H1 (cell line): ENCODE data around the gene SYTL1. TPM values are rescaled to one million over a fixed set of nuclear protein-coding genes. Genes with fewer than 3 reads are reported as not detected.
A peak's percentile ranks its signal among the peaks of the same experiment; 100 is the strongest.

ENCODE experiments used
- CTCF ChIA-PET: fragments of 300-600 bp; sonication (Branson Sonifier 250); formaldehyde crosslinking; loops from one replicate; lab custom pipeline; 2021; ENCODE audit not compliant: partially characterized antibody; lab: Charles Lee
- POLR2A ChIA-PET: fragments of 300-600 bp; sonication (Branson Sonifier 250); formaldehyde crosslinking; loops from one replicate; lab custom pipeline; 2021; ENCODE audit warnings: inconsistent platforms; ENCODE audit not compliant: partially characterized antibody; lab: Charles Lee
- DNase-seq, 2 experiments: peaks; one replicate each; pipeline versions ENCODE4 v3.0.0 to v3.0.0-alpha.2; 2010 to 2022; ENCODE audit warnings: low spot score in 2 of 2, low read depth in 1 of 2, mixed read lengths in 1 of 2
- FAIRE-seq: peaks from 2 replicates; lab custom pipeline; 2011; peaks lifted over from hg19 to GRCh38; lab: Jason Lieb, UNC
- H2AFZ ChIP-seq: 2 replicates; pipeline ENCODE4 v1.8.1; 2012; ENCODE audit warnings: low read length, inconsistent platforms
- H2AK5ac ChIP-seq: 2 replicates; pipeline ENCODE4 v1.6.1; 2013; ENCODE audit warnings: low read depth, low read length
- H2BK120ac ChIP-seq: replicated peaks from 2 replicates; pipeline ENCODE3; 2013; ENCODE audit warnings: low read depth, low read length, inconsistent platforms
- H2BK12ac ChIP-seq: 2 replicates; pipeline ENCODE4 v1.6.1; 2013; ENCODE audit warnings: low read depth, low read length
- H2BK15ac ChIP-seq: 2 replicates; pipeline ENCODE4 v1.6.1; 2013; ENCODE audit warnings: low read length
- H2BK20ac ChIP-seq: 2 replicates; pipeline ENCODE4 v1.6.1; 2013; ENCODE audit warnings: low read length
- H2BK5ac ChIP-seq: 2 replicates; pipeline ENCODE4 v1.6.1; 2013; ENCODE audit warnings: low read depth, low read length
- H3K14ac ChIP-seq: 2 replicates; pipeline ENCODE4 v1.6.1; 2013; ENCODE audit warnings: inconsistent platforms; ENCODE audit not compliant: insufficient read length
- H3K18ac ChIP-seq: 2 replicates; pipeline ENCODE4 v1.6.1; 2013; ENCODE audit warnings: low read length; ENCODE audit errors: extremely low read depth
- H3K23ac ChIP-seq: 2 replicates; pipeline ENCODE4 v1.6.1; 2013; ENCODE audit warnings: inconsistent platforms; ENCODE audit not compliant: insufficient read length
- H3K23me2 ChIP-seq: 2 replicates; pipeline ENCODE4 v1.6.1; 2013; ENCODE audit warnings: low read depth, low read length
- H3K27ac ChIP-seq: 2 replicates; pipeline ENCODE4 v1.6.1; 2011; ENCODE audit warnings: low read depth, low read length, inconsistent platforms
- H3K27me3 ChIP-seq, 4 experiments: replicated peaks in 1 of 4; 1 replicate in 1 of 4; 2 replicates in 3 of 4; pipeline versions ENCODE4 v1.6.1 to v1.8.1; 2011 to 2013; ENCODE audit warnings: low read length in 3 of 4, mild to moderate bottlenecking in 3 of 4, inconsistent platforms in 2 of 4, mixed read lengths in 2 of 4, moderate library complexity in 1 of 4; ENCODE audit not compliant: control insufficient read depth in 3 of 4, insufficient read depth in 3 of 4; ENCODE audit errors: extremely low read depth in 1 of 4
- H3K36me3 ChIP-seq, 4 experiments: 2 replicates each; pipeline versions ENCODE4 v1.6.1 to v1.8.1; 2011 to 2013; ENCODE audit warnings: mild to moderate bottlenecking in 4 of 4, low read length in 3 of 4, moderate library complexity in 2 of 4, control low read depth in 1 of 4, inconsistent platforms in 1 of 4; ENCODE audit not compliant: insufficient read depth in 4 of 4, control insufficient read depth in 2 of 4
- H3K4ac ChIP-seq: replicated peaks from 2 replicates; pipeline ENCODE3; 2013; ENCODE audit warnings: low read length, low read depth, mixed read lengths, inconsistent platforms; ENCODE audit not compliant: insufficient read length
- H3K4me1 ChIP-seq, 4 experiments: replicated peaks in 1 of 4; 1 replicate in 1 of 4; 2 replicates in 3 of 4; pipeline versions ENCODE4 v1.6.1 to v1.8.1; 2011 to 2013; ENCODE audit warnings: low read length in 3 of 4, inconsistent platforms in 2 of 4, mixed read lengths in 1 of 4; ENCODE audit not compliant: insufficient read depth in 4 of 4, control insufficient read depth in 3 of 4
- H3K4me2 ChIP-seq, 2 experiments: 2 replicates each; pipeline versions ENCODE4 v1.6.1 to v1.8.1; 2011 to 2013; ENCODE audit warnings: low read depth in 2 of 2, low read length in 2 of 2, control low read depth in 1 of 2, inconsistent platforms in 1 of 2, mild to moderate bottlenecking in 1 of 2; ENCODE audit not compliant: insufficient read depth in 1 of 2
- H3K4me3 ChIP-seq, 4 experiments: fragments of 200-600, 300-600 bp in 1 of 4; sonication (generic), shearing (Covaris generic), sonication (Bioruptor Twin) in 1 of 4; 2 replicates each; pipeline versions ENCODE4 v1.5.1 to v1.8.1; 2011 to 2016; ENCODE audit warnings: low read length in 4 of 4, low read depth in 3 of 4, control low read depth in 2 of 4, inconsistent platforms in 2 of 4, mild to moderate bottlenecking in 2 of 4, mixed read lengths in 1 of 4, moderate library complexity in 1 of 4; ENCODE audit not compliant: insufficient read depth in 2 of 4; ENCODE audit errors: extremely low read depth in 1 of 4
- H3K56ac ChIP-seq: replicated peaks from 2 replicates; pipeline ENCODE3; 2013; ENCODE audit warnings: low read depth, mild to moderate bottlenecking, mixed read lengths, low read length, inconsistent platforms; ENCODE audit not compliant: insufficient read length
- H3K79me1 ChIP-seq: 2 replicates; pipeline ENCODE4 v1.6.1; 2013; ENCODE audit warnings: low read depth, low read length, control low read depth
- H3K79me2 ChIP-seq, 2 experiments: 2 replicates each; pipeline versions ENCODE4 v1.6.1 to v1.8.1; 2012 to 2013; ENCODE audit warnings: low read length in 2 of 2, mild to moderate bottlenecking in 2 of 2, inconsistent platforms in 1 of 2; ENCODE audit not compliant: insufficient read depth in 2 of 2, control insufficient read depth in 1 of 2
- H3K9ac ChIP-seq, 4 experiments: replicated peaks in 1 of 4; 1 replicate in 1 of 4; 2 replicates in 3 of 4; pipeline versions ENCODE4 v1.6.1 to v1.8.1; 2011 to 2013; ENCODE audit warnings: low read depth in 3 of 4, low read length in 3 of 4, control low read depth in 2 of 4, mild to moderate bottlenecking in 2 of 4, moderate library complexity in 2 of 4, inconsistent platforms in 1 of 4; ENCODE audit errors: extremely low read depth in 1 of 4
- H3K9me3 ChIP-seq, 2 experiments: 2 replicates each; pipeline versions ENCODE4 v1.6.1 to v1.8.1; 2012 to 2013; ENCODE audit warnings: mild to moderate bottlenecking in 2 of 2, moderate library complexity in 2 of 2, control low read depth in 1 of 2, inconsistent platforms in 1 of 2, low read depth in 1 of 2, low read length in 1 of 2, mixed read lengths in 1 of 2; ENCODE audit not compliant: insufficient read depth in 2 of 2
- H4K20me1 ChIP-seq, 2 experiments: replicated peaks in 1 of 2; 2 replicates each; pipeline versions ENCODE3 to v1.8.1; 2011 to 2013; ENCODE audit warnings: inconsistent platforms in 2 of 2, low read length in 2 of 2, mild to moderate bottlenecking in 1 of 2; ENCODE audit not compliant: insufficient read depth in 2 of 2, control insufficient read depth in 1 of 2
- H4K5ac ChIP-seq: 2 replicates; pipeline ENCODE4 v1.6.1; 2013; ENCODE audit warnings: low read length, low read depth, mixed read lengths, inconsistent platforms; ENCODE audit not compliant: insufficient read length
- H4K8ac ChIP-seq: 2 replicates; pipeline ENCODE4 v1.8.0; 2013; ENCODE audit warnings: mild to moderate bottlenecking, moderate library complexity, low read length, inconsistent platforms; ENCODE audit not compliant: insufficient read depth; ENCODE audit errors: extremely low read depth
- H4K91ac ChIP-seq: replicated peaks from 2 replicates; pipeline ENCODE3; 2013; ENCODE audit warnings: low read length, mixed read lengths, inconsistent platforms; ENCODE audit not compliant: insufficient read length
- CHD1 ChIP-seq: IDR thresholded peaks from 2 replicates; pipeline ENCODE4 v1.6.1; 2012; ENCODE audit warnings: low read depth, low read length, improper control_type of control experiment
- EP300 ChIP-seq, 2 experiments: IDR thresholded peaks; 1 replicate in 1 of 2; 2 replicates in 1 of 2; pipeline ENCODE4 v1.6.1; 2011 to 2012; ENCODE audit warnings: low read depth in 2 of 2, low read length in 2 of 2, mild to moderate bottlenecking in 2 of 2, borderline replicate concordance in 1 of 2, inconsistent platforms in 1 of 2, moderate library complexity in 1 of 2
- GTF2F1 ChIP-seq: IDR thresholded peaks from 2 replicates; pipeline ENCODE4 v1.6.1; 2012; ENCODE audit warnings: low read depth, low read length, improper control_type of control experiment, borderline replicate concordance
- KDM4A ChIP-seq: IDR thresholded peaks from one replicate; pipeline ENCODE4 v1.7.1; 2012; ENCODE audit warnings: low read depth, mild to moderate bottlenecking, moderate library complexity, low read length, inconsistent platforms; ENCODE audit not compliant: severe bottlenecking
- MAX ChIP-seq: IDR thresholded peaks from 2 replicates; pipeline ENCODE4 v1.6.1; 2012; ENCODE audit warnings: inconsistent platforms
- POU5F1 ChIP-seq: IDR thresholded peaks from 2 replicates; pipeline ENCODE4 v1.6.1; 2011; ENCODE audit warnings: low read depth, mild to moderate bottlenecking, low read length, moderate library complexity
- WGBS, 2 experiments: shearing (Covaris generic) in 1 of 2; methylation state at CpG; one replicate each; pipeline versions ENCODE4 v1.1.6 to v1.1.7; 2013 to 2015; ENCODE audit warnings: low lambda C conversion rate in 2 of 2, mixed read lengths in 2 of 2, inconsistent platforms in 1 of 2, low coverage in 1 of 2, missing lambda C conversion rate in 1 of 2; ENCODE audit not compliant: insufficient replicate concordance in 2 of 2, insufficient coverage in 1 of 2, insufficient read length in 1 of 2; ENCODE audit errors: extremely low coverage in 1 of 2, missing lambda C conversion rate in 1 of 2; 5-methylcytosine and 5-hydroxymethylcytosine counted together
- polyA plus RNA-seq, 7 experiments: library from polyadenylated mRNA; depleted of rRNA in 3 of 7; stranded (reverse) in 5 of 7; unstranded in 2 of 7; fragments of >200 nt in 5 of 7; fragments of 200-250 nt in 2 of 7; gene quantifications; 1 replicate in 5 of 7; 2 replicates in 1 of 7; 4 replicates in 1 of 7; pipeline versions ENCODE4 v1.2.1 to v1.2.3, GENCODE V29; 2011 to 2013; ENCODE audit warnings: missing spikeins in 2 of 7, mixed read lengths in 2 of 7
- total RNA-seq: library from RNA; stranded (reverse); fragmentation: NEBNext Ultra II Directional; extraction: Animal tissue kit (Norgen Biotek cat#: 25700); gene quantifications from 2 replicates; pipeline ENCODE4 v1.2.1, GENCODE V29; 2021

The SYTL1 gene
- total and polyA plus RNA-seq, 2 of the 8 experiments (the other 6 are each of a cell fraction or from before 2014, with no cell fraction given): 6.4 to 19.5 TPM

GRCh38 chr1:27360159-27361043, 18.6 kb downstream of the SYTL1 start:
- DNase-seq (peak in 1 of 2 experiments; percentile 70), FAIRE-seq (no peak)
- Histone ChIP-seq H2BK12ac (peak overlapping the region; percentile 80; the same call in 1 of the 2 replicates), H3K14ac (no peak overlapping the region), H4K20me1 (peaks cover 0 to 11% of the 10 kb centered on the region in 2 experiments), H3K4me1 (peaks cover 3 to 22% (median 12%) of the 10 kb centered on the region in 4 experiments), H3K4ac (peak overlapping the region; percentile 94), H4K8ac (peak overlapping the region; percentile 68; the same call in 1 of the 2 replicates), H2AK5ac (no peak overlapping the region), H3K79me2 (no peaks in the 10 kb centered on the region), H3K4me2 (peak overlapping the region; percentile 83 to 84), H2BK120ac (no peak overlapping the region), H3K36me3 (no peaks in the 10 kb centered on the region), H3K9me3 (no peaks in the 10 kb centered on the region), H2AFZ (peak overlapping the region; percentile 84; the same call in 1 of the 2 replicates), H2BK5ac (peak overlapping the region; percentile 35; the same call in 1 of the 2 replicates), H3K9ac (no peak overlapping the region), H3K4me3 (peak overlapping the region; percentile 55 to 89 (median 66)), H3K27me3 (peaks cover 12 to 47% (median 36%) of the 10 kb centered on the region in 4 experiments), H3K23ac (no peak overlapping the region), H4K91ac (peak overlapping the region; percentile 81), H3K18ac (peak overlapping the region; percentile 87), H2BK20ac (0 out of 2 replicates have a peak overlapping the region, but pooled peaks have one; percentile 32), H3K23me2 (peaks cover 14% of the 10 kb centered on the region), H2BK15ac (peak overlapping the region; percentile 88), H4K5ac (no peak overlapping the region), H3K27ac (no peak overlapping the region), H3K79me1 (no peaks in the 10 kb centered on the region), H3K56ac (no peak overlapping the region)
- ChIA-PET CTCF (interaction anchor here (0.7 to 28.8 kb wide), 11 partner anchors 8 to 302 kb away, joined by 3 to 625 read pairs (median 37); partner anchors contain the start of genes CD164L2, FCN3, GPR3 and MAP3K6), POLR2A (interaction anchor here (0.9 to 10.3 kb wide), 3 partner anchors 7 to 31 kb away, joined by 3 to 101 read pairs (median 4); no protein-coding TSS in a partner anchor)
- 9% methylated on average over 23 of the region's 71 CpGs; no CpG with 5 or more reads in 1 of the 2 experiments for WGBS, 2 experiments
- no peak for TF ChIP-seq CHD1
- TF ChIP-seq GTF2F1: no peak
- peak; percentile 96 for TF ChIP-seq KDM4A
- TF ChIP-seq EP300 (IDR thresholded peaks at IDR 0.05; ENCODE audit: borderline replicate concordance in 1 of 2, low read depth in 2 of 2, low read length in 2 of 2): no peak
- no peak for TF ChIP-seq POU5F1
- TF ChIP-seq MAX: peak; percentile 53; the same call in 1 of the 2 replicates
